ENCODE data around the gene TSPAN4.

The TSPAN4 gene

GRCh38 chr11:877565-877964, 34.9 kb downstream of the TSPAN4 start:
- TF ChIP-seq ZNF211 (tag by site-specific recombination; IDR thresholded peaks at IDR 0.05; ENCODE audit: low read depth), result no peak
- TF ChIP-seq ZNF302 (tag by site-specific recombination; IDR thresholded peaks at IDR 0.05; ENCODE audit: low read depth), result no peak
- TF ChIP-seq ZNF18 (tag by site-specific recombination; IDR thresholded peaks at IDR 0.05), result 0 out of 2 replicates have a peak, but pooled peaks have one; percentile 33
- POLR2A ChIA-PET, result no interaction called here
- H3K4me1 ChIP-seq (ENCODE audit: control insufficient read depth, insufficient read depth, low read length), result no peaks in the 10 kb centered on the region
- CTCF ChIA-PET, result no interaction called here
- H3K4me3 ChIP-seq (ENCODE audit: low read depth, low read length), result no peak overlapping the region
- H3K27ac ChIP-seq (ENCODE audit: extremely low read depth, low read depth, low read length), result no peak overlapping the region
- H3K9me3 ChIP-seq (ENCODE audit: control insufficient read depth, insufficient read depth, low read depth, low read length), result no peaks in the 10 kb centered on the region
- H3K36me3 ChIP-seq (ENCODE audit: control insufficient read depth in 2 of 2, insufficient read depth in 1 of 2, low read length in 2 of 2), result peaks cover 0 to 58% of the 10 kb centered on the region in 2 experiments; a peak in 2 of 3 replicates

GRCh38 chr11:880447-880846, 37.8 kb downstream of the TSPAN4 start:
- Histone ChIP-seq H3K36me3 (ENCODE audit: control insufficient read depth in 2 of 2, insufficient read depth in 1 of 2, low read length in 2 of 2) (peaks cover 0 to 72% of the 10 kb centered on the region in 2 experiments; a peak in 2 of 3 replicates), H3K27ac (ENCODE audit: extremely low read depth, low read depth, low read length) (no peak overlapping the region), H3K4me3 (ENCODE audit: low read depth, low read length) (no peak overlapping the region), H3K4me1 (ENCODE audit: control insufficient read depth, insufficient read depth, low read length) (no peaks in the 10 kb centered on the region), H3K9me3 (ENCODE audit: control insufficient read depth, insufficient read depth, low read depth, low read length) (no peaks in the 10 kb centered on the region)
- ChIA-PET POLR2A (no interaction called here), CTCF (no interaction called here)
- TF ChIP-seq HIC1 (tag by site-specific recombination; IDR thresholded peaks at IDR 0.05), result no peak
- 0 out of 2 replicates have a peak, but pooled peaks have one; percentile 17 for TF ChIP-seq CTCF (tag by site-specific recombination; IDR thresholded peaks at IDR 0.05)

GRCh38 chr11:882596-882995, 39.9 kb downstream of the TSPAN4 start:
- Histone ChIP-seq H3K27ac (ENCODE audit: extremely low read depth, low read depth, low read length) (no peak overlapping the region), H3K4me1 (ENCODE audit: control insufficient read depth, insufficient read depth, low read length) (no peaks in the 10 kb centered on the region), H3K36me3 (ENCODE audit: control insufficient read depth in 2 of 2, insufficient read depth in 1 of 2, low read length in 2 of 2) (peaks cover 0 to 66% of the 10 kb centered on the region in 2 experiments; a peak in 2 of 3 replicates), H3K9me3 (ENCODE audit: control insufficient read depth, insufficient read depth, low read depth, low read length) (no peaks in the 10 kb centered on the region), H3K4me3 (ENCODE audit: low read depth, low read length) (no peak overlapping the region)
- ChIA-PET POLR2A (no interaction called here), CTCF (no interaction called here)
- TF ChIP-seq ZNF600 (tag by site-specific recombination; IDR thresholded peaks at IDR 0.05), result no peak

- TF ChIP-seq MEIS1 (CRISPR knock-in tag; IDR thresholded peaks at IDR 0.05; ENCODE audit: borderline replicate concordance) (no peak), ZNF18 (tag by site-specific recombination; IDR thresholded peaks at IDR 0.05) (no peak), GFI1B (tag by site-specific recombination; IDR thresholded peaks at IDR 0.05) (no peak), HOXC10 (CRISPR knock-in tag; IDR thresholded peaks at IDR 0.05) (no peak), KLF9 (tag by site-specific recombination; IDR thresholded peaks at IDR 0.05; ENCODE audit: low read depth) (no peak), ZNF549 (tag by site-specific recombination; IDR thresholded peaks at IDR 0.05) (no peak), TCF7L2 (IDR thresholded peaks at IDR 0.05; ENCODE audit: borderline replicate concordance, low read depth, low read length) (no peak), ZNF112 (tag by site-specific recombination; IDR thresholded peaks at IDR 0.05) (no peak), ZBTB48 (tag by site-specific recombination; IDR thresholded peaks at IDR 0.05) (no peak), KLF7 (tag by site-specific recombination; IDR thresholded peaks at IDR 0.05; ENCODE audit: borderline replicate concordance) (no peak), ZNF416 (tag by site-specific recombination; IDR thresholded peaks at IDR 0.05) (no peak), SP7 (tag by site-specific recombination; IDR thresholded peaks at IDR 0.05) (no peak), GLIS2 (tag by site-specific recombination; IDR thresholded peaks at IDR 0.05) (no peak), ZNF843 (tag by site-specific recombination; IDR thresholded peaks at IDR 0.05) (no peak), BCL11B (tag by site-specific recombination; IDR thresholded peaks at IDR 0.05; ENCODE audit: low read depth) (no peak), PBX3 (CRISPR knock-in tag; IDR thresholded peaks at IDR 0.05) (no peak)
- Histone ChIP-seq H3K27ac (ENCODE audit: extremely low read depth, low read depth, low read length) (no peak overlapping the region), H3K4me3 (ENCODE audit: low read depth, low read length) (no peak overlapping the region), H3K9me3 (ENCODE audit: control insufficient read depth, insufficient read depth, low read depth, low read length) (no peaks in the 10 kb centered on the region), H3K4me1 (ENCODE audit: control insufficient read depth, insufficient read depth, low read length) (no peaks in the 10 kb centered on the region), H3K36me3 (ENCODE audit: control insufficient read depth in 2 of 2, insufficient read depth in 1 of 2, low read length in 2 of 2) (peaks cover 0 to 72% of the 10 kb centered on the region in 2 experiments; a peak in 2 of 3 replicates)
- ChIA-PET CTCF (no interaction called here), POLR2A (no interaction called here)
These were observed 40.9 kb downstream of the TSPAN4 start for GRCh38 chr11:883527-883926.

Data from HEK293 (cell line).